NB4 (cell line): Measurements from ENCODE around the gene NAALADL2.

ENCODE experiments used
- DNase-seq: peaks from one replicate; pipeline ENCODE4 v3.0.0; 2010; ENCODE audit warnings: low read depth
- H3K4me3 ChIP-seq: one replicate; pipeline ENCODE4 v1.5.1; 2011; ENCODE audit warnings: mild to moderate bottlenecking, low read depth, low read length, moderate library complexity
- CTCF ChIP-seq: IDR thresholded peaks from one replicate; pipeline ENCODE4 v1.5.1; 2012; ENCODE audit warnings: low read depth, low read length
- MAX ChIP-seq: IDR thresholded peaks from 2 replicates; pipeline ENCODE4 v1.6.1; 2011; ENCODE audit warnings: low read depth, low read length
- MYC ChIP-seq: IDR thresholded peaks from 2 replicates; pipeline ENCODE4 v1.6.1; 2011; ENCODE audit warnings: low read depth, low read length
- POLR2A ChIP-seq: IDR thresholded peaks from 2 replicates; pipeline ENCODE4 v1.6.1; 2011; ENCODE audit warnings: mild to moderate bottlenecking; ENCODE audit not compliant: insufficient read length; ENCODE audit errors: extremely low read depth

NAALADL2 gene

GRCh38 chr3:175590745-175591144 is 731.6 kb downstream of the NAALADL2 start:
- TF ChIP-seq POLR2A (no peak), MYC (no peak), CTCF (no peak), MAX (no peak)
- no peak overlapping the region for H3K4me3 ChIP-seq
- DNase-seq, result no peak

- TF ChIP-seq CTCF, result no peak
- no peak for TF ChIP-seq MAX
- no peak for TF ChIP-seq POLR2A
- TF ChIP-seq MYC, result no peak
- H3K4me3 ChIP-seq, result no peak overlapping the region
- DNase-seq, result no peak
Observed at GRCh38 chr3:175591375-175591774, 732.2 kb downstream of the NAALADL2 start.

- no peak for DNase-seq
- TF ChIP-seq MYC, result no peak
- TF ChIP-seq MAX, result no peak
- no peak for TF ChIP-seq CTCF
- TF ChIP-seq POLR2A, result no peak
- H3K4me3 ChIP-seq, result no peak overlapping the region
Observed at GRCh38 chr3:175593331-175593730, 734.2 kb downstream of the NAALADL2 start.

GRCh38 chr3:175598740-175599139 is 739.6 kb downstream of the NAALADL2 start:
- TF ChIP-seq CTCF (no peak), MAX (no peak)
- H3K4me3 ChIP-seq, result no peak overlapping the region
- DNase-seq, result no peak

GRCh38 chr3:175601521-175601920 is 742.4 kb downstream of the NAALADL2 start:
- DNase-seq, result no peak
- no peak overlapping the region for H3K4me3 ChIP-seq
- TF ChIP-seq MYC (no peak), MAX (no peak), POLR2A (no peak), CTCF (no peak)

GRCh38 chr3:175605851-175606250 is 746.7 kb downstream of the NAALADL2 start:
- no peak overlapping the region for H3K4me3 ChIP-seq
- TF ChIP-seq MYC, result no peak
- no peak for TF ChIP-seq MAX
- no peak for TF ChIP-seq POLR2A
- DNase-seq, result no peak
